Cardiac muscle cell (in vitro differentiated cells and primary cell): ENCODE measurements around the gene RASGRF2. TPM values are rescaled to one million over a fixed set of nuclear protein-coding genes. Genes with fewer than 3 reads are reported as not detected.

ENCODE experiments used
- DNase-seq, 2 donors: peaks; one replicate each; pipeline versions ENCODE4 v3.0.0 to v3.0.0-alpha.2; 2010 to 2017; ENCODE audit warnings: low read depth in 1 of 2, low spot score in 1 of 2
- H3K27ac ChIP-seq: fragments of 200-600 bp; sonication (generic); 2 replicates; pipeline ENCODE4 v1.5.1; 2016
- H3K27me3 ChIP-seq: fragments of 200-600 bp; sonication (generic); 2 replicates; pipeline ENCODE4 v1.6.0; 2016; ENCODE audit warnings: control low read depth
- H3K36me3 ChIP-seq: fragments of 200-600 bp; sonication (generic); 2 replicates; pipeline ENCODE4 v1.5.1; 2016; ENCODE audit warnings: control low read depth
- H3K4me1 ChIP-seq: fragments of 200-600 bp; sonication (generic); 2 replicates; pipeline ENCODE4 v1.8.1; 2017; ENCODE audit warnings: low read depth, mild to moderate bottlenecking, mixed run types
- H3K4me3 ChIP-seq: fragments of 200-600 bp; sonication (generic); 2 replicates; pipeline ENCODE4 v1.5.1; 2016; ENCODE audit warnings: mild to moderate bottlenecking
- H3K9me3 ChIP-seq: fragments of 200-600 bp; sonication (generic); 2 replicates; pipeline ENCODE4 v1.5.1; 2017; ENCODE audit warnings: low read depth, mild to moderate bottlenecking, control low read depth
- CTCF ChIP-seq: IDR thresholded peaks from 2 replicates; pipeline ENCODE4 v1.5.1; 2012; ENCODE audit warnings: low read depth, mild to moderate bottlenecking, low read length
- polyA plus RNA-seq: library from polyadenylated mRNA; unstranded; fragments of >200 nt; fragmentation: Nextera tagmentation; extraction: Ambion mirVana; gene quantifications from 2 replicates; pipeline ENCODE4 v1.2.1, GENCODE V29; 2016
- total RNA-seq: library from RNA; depleted of rRNA; stranded (reverse); fragments of >200 nt; gene quantifications from 2 replicates; pipeline ENCODE4 v1.2.3, GENCODE V29; 2016

The RASGRF2 gene
- total and polyA plus RNA-seq, 2 experiments from 2014 or later: 0.06 to 0.33 TPM

GRCh38 chr5:81080809-81081460 is 120.8 kb downstream of the RASGRF2 start:
- Histone ChIP-seq H3K36me3 (no peaks in the 10 kb centered on the region), H3K27ac (no peak overlapping the region), H3K27me3 (no peaks in the 10 kb centered on the region), H3K9me3 (no peaks in the 10 kb centered on the region), H3K4me3 (no peak overlapping the region), H3K4me1 (no peaks in the 10 kb centered on the region)
- no peak for TF ChIP-seq CTCF
- DNase-seq: no peak

GRCh38 chr5:81081461-81081835 is 121.3 kb downstream of the RASGRF2 start:
- Histone ChIP-seq H3K27ac (no peak overlapping the region), H3K27me3 (no peaks in the 10 kb centered on the region), H3K36me3 (no peaks in the 10 kb centered on the region), H3K4me3 (no peak overlapping the region), H3K4me1 (no peaks in the 10 kb centered on the region), H3K9me3 (no peaks in the 10 kb centered on the region)
- no peak for DNase-seq
- TF ChIP-seq CTCF: no peak

- no peaks in the 10 kb centered on the region for H3K36me3 ChIP-seq
- no peaks in the 10 kb centered on the region for H3K9me3 ChIP-seq
- no peak overlapping the region for H3K4me3 ChIP-seq
- H3K27ac ChIP-seq: no peak overlapping the region
- H3K27me3 ChIP-seq: no peaks in the 10 kb centered on the region
- TF ChIP-seq CTCF: no peak
- H3K4me1 ChIP-seq: no peaks in the 10 kb centered on the region
- DNase-seq: no peak
Measured at GRCh38 chr5:81086881-81087281, 126.7 kb downstream of the RASGRF2 start.

GRCh38 chr5:81091199-81091598 is 131.0 kb downstream of the RASGRF2 start:
- no peaks in the 10 kb centered on the region for H3K27me3 ChIP-seq
- H3K27ac ChIP-seq: no peak overlapping the region
- no peak overlapping the region for H3K4me3 ChIP-seq
- TF ChIP-seq CTCF: no peak
- no peak for DNase-seq
- no peaks in the 10 kb centered on the region for H3K9me3 ChIP-seq
- no peaks in the 10 kb centered on the region for H3K36me3 ChIP-seq
- no peaks in the 10 kb centered on the region for H3K4me1 ChIP-seq

GRCh38 chr5:81093536-81094196 is 133.5 kb downstream of the RASGRF2 start:
- Histone ChIP-seq H3K4me1 (no peaks in the 10 kb centered on the region), H3K4me3 (no peak overlapping the region), H3K36me3 (no peaks in the 10 kb centered on the region), H3K9me3 (no peaks in the 10 kb centered on the region), H3K27me3 (no peaks in the 10 kb centered on the region), H3K27ac (no peak overlapping the region)
- DNase-seq: no peak
- no peak for TF ChIP-seq CTCF
